Measurements from ENCODE around the gene BRAT1.
"Not testable (repeated sequence)": the region's sequence is repeated elsewhere in the genome, so short reads cannot be mapped to it uniquely, and the experiment has no call there.

Gene BRAT1

DNA sequence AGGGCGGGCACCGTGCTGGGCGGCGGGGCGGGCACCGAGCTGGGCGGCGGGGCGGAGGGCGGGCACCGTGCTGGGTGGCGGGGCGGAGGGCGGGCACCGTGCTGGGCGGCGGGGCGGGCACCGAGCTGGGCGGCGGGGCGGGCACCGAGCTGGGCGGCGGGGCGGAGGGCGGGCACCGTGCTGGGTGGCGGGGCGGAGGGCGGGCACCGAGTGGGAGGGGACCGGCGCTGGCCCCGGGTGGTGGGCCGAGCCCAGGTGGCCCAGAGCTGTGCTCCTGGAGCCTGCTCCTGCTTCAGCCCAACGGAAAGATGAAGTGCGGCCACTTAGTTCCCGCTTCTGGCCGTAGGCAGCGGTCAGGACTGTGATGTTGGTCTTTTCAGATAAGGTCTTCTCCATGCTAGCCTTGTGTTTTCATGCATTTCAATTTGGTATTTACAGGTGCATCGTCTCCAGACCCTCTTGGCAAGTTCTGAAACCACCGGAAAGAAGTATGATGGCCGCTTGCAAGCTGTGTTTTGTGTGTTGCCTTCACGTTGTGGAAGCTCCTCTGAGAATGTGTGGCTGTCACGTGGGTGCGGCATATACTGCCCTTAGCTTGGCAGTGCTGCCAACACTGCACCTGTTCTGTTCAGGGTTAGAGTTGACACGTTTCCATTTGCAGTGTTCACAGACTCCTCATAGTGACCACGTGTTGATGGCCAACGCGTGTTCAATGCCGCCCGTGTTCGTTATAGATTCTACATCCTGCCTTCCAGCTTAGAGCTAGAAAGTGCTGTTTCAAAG is 28.7 kb upstream of the BRAT1 start:
- DNase-seq (ENCODE audit: low spot score), result no peak

DNA sequence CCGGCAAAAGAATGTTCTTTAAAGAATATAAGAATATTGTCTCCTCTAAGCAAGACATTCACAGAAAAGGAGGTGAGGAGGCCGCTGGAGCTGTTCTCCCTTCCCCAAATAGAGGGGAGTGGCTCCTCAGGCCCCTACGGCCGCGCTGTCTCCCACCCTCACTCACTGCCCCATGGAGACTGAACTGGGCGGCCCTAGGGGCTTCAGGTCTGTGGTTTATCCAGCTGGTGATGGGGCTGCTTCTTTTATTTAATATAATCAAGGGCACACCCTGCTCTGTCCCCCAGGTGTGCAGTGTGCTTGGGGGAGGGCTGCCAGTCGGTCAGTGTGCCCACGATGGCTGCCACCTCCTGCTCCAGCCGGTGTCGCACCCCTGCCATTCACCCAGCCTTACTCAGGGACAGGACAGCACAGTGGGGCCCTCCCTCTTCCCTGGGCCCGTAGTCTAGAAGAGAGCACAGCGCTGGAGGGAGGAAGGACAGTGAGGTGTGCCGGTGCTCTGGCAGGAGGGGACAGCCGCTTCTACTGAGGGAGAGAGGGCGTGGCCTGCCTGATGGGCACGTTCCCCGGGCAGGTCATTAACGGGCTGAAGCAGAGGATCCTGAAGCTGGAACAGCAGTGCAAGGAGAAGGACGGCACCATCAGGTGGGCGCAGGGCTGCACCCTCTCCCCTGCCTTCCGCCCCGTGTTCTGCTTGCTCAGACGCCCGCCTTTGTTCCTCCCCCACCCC is 26.8 kb upstream of the BRAT1 start:
- DNase-seq (ENCODE audit: low spot score), result peak; percentile 15

DNA sequence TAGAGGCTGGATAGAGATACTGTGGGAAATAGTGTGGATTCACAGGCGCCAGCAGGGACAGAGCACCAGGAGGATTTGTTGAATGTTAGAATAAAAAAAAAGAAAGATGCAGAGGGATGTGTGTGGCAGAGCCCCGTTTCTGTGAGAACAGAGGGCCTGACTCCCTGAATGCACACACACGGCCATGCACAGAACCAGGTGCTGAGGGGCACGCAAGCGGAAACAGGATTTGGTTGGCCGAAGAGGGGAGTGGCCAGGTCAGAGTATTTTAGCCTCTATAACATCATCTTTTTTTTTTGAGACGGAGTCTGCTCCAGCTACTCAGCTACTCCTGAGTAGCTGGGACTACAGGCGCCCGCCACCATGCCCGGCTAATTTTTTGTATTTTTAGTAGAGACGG is 25.3 kb upstream of the BRAT1 start:
- peak; percentile 9 for DNase-seq (ENCODE audit: low spot score)

DNA sequence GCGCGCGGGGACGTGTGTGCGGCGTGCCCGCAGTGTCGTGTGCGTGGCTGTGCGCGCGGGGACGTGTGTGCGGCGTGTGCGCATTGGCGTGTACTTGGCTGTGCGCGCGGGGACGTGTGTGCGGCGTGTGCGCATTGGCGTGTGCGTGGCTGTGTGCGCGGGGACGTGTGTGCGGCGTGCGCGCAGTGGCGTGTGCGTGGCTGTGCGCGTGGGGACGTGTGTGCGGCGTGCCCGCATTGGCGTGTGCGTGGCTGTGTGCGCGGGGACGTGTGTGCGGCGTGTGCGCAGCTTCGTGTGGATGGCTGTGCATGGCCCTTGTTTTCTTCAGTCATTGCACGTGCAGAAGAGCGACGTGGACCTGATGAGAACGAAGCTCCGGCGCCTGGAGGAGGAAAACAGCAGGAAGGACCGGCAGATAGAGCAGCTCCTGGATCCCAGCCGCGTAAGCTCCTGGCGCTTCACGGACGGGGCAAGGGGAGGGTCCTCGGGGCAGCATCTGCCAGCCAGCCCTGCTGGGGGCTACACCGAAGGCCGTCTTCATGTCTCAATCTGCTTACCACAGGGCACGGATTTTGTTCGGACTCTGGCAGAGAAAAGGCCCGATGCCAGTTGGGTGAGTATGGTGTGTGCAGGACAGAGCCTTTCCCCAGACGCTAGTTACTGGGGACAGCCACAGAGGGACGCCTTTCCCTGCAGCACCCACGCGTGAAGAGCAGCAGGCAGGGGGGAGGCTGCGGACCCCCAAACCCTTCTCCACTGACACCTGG is 22.8 kb upstream of the BRAT1 start:
- DNase-seq (ENCODE audit: low spot score), result peak; percentile 28

DNA sequence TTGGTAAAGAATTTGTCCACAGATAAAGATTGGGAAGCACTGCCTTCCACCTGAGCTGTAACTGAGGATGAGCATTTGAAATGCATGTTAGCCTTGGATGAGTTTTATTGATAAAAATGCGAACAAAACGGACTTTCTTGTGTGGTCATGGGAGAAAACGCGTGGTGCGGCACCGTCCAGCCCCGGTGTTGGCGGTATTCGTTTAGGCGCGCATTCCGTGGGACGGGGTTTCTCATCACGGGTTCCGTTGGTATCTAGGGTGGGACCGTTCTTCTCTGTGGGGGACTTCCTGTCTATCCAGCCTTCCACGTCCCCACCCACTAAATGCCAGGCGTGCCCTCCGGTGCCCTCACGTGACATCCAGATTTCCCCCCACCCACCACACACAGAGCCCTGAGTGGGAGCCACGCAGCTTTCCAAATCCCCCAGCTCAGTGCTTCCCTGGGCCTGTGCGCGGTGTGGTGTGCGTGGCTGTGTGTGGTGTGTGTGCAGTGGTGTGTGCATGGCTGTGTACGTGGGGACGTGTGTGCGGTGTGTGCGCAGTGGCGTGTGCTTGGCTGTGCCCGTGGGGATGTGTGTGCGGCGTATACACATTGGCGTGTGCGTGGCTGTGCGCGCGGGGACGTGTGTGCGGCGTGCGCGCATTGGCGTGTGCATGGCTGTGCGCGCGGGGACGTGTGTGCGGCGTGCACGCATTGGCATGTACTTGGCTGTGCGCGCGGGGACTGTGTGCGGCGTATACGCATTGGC is 21.6 kb upstream of the BRAT1 start:
- DNase-seq (ENCODE audit: low spot score), result peak; percentile 18

DNA sequence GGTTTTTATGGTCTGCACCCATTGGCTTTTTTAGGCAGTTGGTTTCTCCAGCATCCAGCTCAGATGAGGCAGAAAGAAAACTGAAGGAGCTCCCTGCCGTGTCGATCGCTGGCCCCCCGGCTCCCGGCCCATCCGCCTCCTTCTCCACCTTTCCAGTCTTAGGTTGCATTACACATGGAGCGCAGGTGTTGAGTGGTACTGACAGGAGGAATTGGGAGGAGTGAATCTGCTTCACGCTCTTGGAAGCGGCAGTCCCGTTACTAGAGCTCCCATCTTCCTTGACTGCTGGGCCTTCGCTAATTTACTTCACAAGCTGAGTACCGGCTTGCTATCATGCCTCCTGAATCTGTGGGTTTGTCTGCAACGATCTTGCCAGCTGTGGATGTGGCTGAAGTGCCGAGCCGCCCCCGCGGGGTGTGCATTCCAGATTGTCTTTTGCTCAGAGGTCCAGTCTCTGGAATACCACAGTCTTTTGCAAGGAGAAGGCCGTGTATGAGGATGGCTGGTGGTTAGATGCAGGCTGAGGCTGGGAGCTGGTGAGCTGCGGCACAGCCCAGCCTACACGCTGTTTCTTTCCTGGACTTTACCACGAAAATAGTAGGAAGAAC is 20.5 kb upstream of the BRAT1 start:
- peak; percentile 12 for DNase-seq (ENCODE audit: low spot score)

DNA sequence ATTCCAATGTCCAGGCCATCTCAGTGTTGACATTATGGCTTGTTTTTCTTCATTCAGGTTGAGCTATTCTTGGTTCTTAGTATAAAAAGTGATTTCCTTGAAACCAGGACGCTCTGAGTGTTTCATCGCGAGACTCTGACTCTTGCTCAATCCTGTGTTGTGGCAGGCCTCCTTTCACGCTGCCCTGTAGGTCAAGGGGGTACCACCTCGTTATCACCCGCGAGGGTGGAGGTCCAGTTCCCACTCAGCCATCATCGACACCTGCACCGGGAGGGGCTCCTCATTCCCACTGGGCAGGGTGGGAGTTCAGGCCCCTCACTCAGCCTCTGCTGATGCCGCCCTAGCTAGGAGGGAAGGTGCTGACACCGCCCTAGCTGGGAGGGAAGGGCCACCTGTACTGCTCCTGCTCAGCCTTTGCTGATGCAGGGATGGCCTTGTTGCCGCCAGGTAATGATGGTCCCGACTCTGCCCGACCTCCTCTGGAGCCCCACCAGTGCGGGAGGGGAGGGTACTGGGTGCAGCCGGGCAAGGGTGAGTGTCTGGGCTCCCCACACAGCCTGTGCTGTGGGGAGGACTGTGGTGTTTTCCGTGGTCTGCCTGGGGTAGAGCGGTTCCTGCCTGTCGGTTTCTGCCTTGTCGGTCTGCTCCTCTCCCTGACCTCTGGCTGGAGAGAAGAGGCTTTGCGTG is 19.9 kb upstream of the BRAT1 start:
- DNase-seq (ENCODE audit: low spot score), result no peak

DNA sequence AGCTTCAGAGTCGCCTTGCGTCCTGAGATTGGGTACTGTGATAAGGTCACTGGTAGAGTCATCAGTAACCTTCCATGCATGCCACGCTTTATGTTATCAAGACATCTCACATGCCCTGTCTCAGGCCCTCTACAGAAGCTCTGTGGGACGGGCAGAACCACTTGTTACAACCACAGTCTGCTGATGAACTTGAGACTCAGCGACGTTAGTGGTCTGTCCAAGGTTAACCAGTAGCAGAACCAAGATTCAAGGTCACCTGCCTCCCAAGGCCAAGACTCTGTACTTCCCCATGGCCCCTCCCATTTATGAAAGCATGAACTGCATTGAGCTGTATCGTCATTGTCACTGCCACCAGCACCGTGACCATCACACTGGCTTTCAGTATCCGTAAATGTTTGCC is 18.4 kb upstream of the BRAT1 start:
- no peak for DNase-seq (ENCODE audit: low spot score)

DNA sequence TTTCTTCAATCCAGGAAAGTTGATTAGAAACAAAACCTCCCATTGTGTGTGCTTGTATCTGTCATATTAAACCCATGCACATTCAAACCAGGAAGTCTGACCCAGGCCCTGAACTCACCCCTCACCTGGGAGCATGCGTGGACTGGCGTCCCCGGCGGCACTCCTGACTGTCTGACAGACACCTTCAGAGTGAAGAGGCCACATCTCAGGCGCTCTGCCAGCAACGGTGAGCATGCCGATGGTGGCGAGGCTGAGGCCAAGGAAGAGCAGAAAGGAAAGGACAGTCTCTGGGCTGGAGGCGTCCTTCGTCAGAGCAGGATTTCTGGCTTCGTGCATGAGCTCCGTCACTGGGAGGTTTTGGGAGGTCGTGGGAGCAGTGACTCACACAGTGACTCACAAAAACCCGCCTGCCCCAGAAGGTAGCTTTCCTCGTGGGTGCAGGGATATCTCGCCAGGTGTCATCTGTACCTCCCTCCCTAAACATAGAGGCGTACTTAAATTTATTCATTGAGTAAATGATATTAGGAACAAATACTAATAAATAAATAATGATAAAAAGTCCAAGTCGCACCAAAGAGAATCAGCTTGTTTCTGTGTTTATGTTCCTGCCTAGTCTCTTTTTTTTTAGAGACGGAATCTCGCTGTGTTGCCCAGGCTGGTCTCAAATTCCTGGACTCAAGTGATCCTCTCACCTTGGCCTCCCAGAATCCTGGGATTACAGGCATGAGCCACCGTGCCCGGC is 16.9 kb upstream of the BRAT1 start:
- no peak for DNase-seq (ENCODE audit: low spot score)

DNA sequence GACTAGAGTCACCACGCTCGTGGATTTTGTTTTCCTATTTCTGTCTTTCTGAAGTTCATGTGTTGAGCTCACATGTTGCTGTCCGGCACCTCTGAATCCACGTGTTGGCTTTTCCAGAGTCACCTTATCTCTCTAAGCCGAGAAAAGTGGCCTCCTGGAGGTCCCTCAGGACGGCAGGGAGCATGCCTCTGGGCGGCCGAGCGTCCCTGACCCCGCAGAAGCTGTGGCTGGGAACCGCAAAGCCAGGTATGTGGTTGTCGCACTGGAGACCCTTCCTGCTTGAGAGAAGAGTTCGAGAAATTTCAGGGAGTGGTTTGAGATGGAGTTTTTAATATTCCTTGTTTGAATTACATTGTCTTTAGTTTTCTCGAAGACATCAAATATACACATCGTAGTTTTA is 16.1 kb upstream of the BRAT1 start:
- DNase-seq (ENCODE audit: low spot score), result no peak

DNA sequence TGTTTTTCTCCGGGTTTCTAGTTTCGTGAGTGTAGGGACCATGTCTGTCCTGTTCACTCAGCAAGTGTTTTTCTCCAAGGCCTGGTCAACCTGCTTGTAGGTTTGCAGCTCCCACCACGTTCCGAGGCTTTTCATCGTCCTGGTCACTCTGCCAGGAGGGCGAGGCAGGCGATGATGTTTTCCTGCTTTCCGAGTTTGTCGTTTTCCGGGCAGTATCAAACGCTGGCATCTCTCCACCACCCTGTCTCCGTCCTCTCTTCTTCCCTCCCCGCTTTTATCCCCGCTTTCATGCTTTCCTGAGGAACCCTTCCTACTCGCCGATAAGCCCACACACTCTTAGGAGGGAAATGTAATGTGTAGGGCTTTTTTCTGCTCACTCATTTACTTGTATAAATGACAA is 14.7 kb upstream of the BRAT1 start:
- no peak for DNase-seq (ENCODE audit: low spot score)

DNA sequence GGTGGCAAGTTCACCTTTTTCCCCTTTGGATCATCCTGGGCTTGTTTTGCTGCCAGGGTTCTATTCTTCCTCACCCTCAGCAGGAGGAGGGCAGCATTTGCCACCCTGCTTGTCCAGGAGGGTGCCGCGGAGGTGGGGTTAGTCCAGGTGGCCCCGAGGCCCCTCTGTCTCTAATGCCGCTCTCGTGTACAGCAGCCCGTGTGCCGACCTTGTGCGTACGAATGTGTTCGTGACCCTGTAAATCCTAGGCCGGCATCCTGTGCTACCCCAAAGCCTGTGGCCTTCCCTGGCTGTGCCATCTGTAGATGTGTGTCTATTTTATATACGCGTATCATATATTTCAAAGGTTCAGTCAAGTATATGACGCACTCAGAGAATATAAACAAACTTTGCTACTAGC is 14.1 kb upstream of the BRAT1 start:
- DNase-seq (ENCODE audit: low spot score), result no peak

DNA sequence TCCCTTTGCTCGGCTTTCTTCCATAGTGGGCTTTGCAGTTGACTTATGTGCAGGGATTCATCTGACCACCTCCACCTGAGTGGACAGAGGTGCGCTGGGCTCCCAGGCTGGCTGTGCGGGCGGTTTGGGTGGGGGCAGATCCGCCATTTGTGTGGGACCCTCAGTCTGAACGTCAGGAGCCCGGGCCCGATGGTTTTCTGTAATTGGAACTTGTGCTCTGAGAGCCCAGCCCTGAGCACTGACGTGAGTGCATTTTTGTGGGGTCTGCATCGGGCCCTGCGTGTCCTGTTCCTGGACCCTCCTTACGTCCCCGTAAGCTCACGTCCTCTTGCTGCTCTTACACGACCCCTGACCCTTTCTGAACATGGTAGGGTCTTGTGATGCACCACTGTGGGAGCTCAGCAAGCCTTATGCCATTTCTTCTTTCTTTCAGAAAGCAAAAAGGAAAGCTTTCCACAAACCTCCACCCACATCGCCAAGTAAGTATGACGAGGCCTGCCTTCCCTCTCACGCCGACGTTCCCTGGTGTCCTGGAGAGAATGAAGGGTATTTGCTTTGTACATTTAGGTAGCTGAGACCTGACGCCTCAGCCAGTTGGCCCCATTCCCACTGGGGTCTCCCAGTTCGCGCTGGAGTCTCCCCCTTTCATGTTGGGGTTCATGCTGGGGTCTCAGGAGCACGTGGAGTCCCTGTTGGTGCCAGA is 13.3 kb upstream of the BRAT1 start:
- DNase-seq (ENCODE audit: low spot score), result no peak

DNA sequence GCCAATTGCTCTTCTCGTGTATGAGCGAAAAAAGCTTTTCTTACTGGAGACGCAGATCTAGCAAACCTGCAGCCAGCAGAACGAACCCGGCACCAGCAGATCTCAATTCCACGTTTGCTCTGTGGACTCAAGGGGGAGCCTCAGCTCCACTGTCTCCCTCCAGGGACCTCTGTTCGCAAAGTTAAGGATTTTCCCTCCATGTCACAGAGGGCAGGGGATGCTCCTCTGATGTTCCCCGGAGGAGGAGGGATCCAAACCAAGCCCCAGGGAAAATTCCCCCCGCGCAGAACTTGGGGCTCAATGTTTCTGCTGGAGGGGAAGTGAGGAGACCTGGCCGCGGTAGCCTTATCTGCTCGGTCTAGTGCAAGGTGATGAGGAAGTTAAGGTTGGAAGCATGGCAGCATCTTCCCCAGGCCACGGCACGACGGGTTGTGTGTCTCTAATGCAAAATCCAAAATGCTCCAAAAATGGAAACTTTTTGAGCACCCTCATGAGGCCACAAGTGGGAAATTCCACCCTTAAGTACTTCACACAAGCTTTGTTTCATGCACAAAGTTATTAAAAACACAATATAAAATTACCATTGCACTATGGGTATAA is 12.5 kb upstream of the BRAT1 start:
- DNase-seq (ENCODE audit: low spot score), result peak; percentile 63

DNA sequence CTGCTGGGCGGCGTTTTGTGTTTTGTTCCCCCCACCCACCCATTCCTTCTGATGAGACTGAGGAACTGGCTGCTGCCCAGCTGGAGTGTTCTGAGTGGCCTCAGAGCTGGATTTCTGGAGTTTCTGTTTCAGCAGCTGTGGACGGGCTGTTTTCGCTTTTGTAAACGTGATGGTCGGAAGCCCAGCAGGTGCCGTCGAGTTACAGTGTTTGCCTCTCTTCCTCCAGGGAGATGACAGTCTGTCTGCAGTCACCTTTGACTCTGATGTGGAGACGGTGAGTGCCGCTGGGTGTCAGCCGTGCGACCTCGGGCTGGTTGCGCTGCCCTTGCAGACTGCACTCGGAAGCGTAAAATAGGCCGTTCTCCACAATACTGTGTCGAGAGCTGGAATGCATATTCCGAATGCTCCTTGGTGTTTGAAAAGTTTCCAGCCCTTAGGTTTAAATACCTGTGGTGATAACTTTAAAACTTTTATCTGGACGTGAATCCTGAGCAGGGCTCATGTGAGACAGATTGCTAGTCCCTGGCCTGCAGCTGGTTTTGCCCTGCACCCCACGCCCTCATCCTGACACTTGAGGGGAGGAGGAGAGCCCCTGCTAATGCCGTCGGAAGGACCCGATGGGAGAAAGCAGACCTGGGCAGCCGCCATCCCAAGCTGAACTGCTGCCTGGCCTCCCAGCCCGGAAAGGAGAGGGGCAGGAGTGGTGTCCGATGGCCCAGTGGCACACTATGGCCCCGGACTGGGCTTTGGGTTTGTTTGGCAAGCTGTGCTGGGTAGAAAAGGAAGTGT is 11.8 kb upstream of the BRAT1 start:
- DNase-seq (ENCODE audit: low spot score), result no peak

DNA sequence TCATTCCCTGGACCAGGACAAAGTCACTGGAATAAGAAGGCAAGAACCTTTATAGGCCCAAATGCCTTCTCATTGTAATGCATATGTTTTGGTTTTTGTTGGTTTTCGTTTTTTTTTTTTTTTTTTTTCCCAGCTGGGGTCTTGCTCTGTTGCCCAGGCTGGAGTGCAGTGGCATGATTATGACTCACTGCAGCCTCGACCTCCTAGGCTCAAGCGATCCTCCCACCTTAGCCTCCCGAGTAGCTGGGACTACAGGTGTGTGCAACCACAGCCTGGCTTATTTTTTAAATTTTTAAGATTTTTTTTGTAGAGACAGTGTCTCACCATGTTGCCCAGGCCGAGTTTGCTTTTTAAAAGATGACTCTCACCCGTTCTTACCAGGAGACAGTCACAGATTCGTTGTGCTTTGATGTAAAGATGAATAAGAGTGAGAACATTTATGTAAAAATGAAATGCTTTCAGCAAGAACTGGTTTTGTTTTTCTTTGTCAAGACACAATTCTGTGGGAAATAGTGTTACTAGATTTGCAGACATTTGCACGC is 11.1 kb upstream of the BRAT1 start:
- DNase-seq (ENCODE audit: low spot score), result no peak

DNA sequence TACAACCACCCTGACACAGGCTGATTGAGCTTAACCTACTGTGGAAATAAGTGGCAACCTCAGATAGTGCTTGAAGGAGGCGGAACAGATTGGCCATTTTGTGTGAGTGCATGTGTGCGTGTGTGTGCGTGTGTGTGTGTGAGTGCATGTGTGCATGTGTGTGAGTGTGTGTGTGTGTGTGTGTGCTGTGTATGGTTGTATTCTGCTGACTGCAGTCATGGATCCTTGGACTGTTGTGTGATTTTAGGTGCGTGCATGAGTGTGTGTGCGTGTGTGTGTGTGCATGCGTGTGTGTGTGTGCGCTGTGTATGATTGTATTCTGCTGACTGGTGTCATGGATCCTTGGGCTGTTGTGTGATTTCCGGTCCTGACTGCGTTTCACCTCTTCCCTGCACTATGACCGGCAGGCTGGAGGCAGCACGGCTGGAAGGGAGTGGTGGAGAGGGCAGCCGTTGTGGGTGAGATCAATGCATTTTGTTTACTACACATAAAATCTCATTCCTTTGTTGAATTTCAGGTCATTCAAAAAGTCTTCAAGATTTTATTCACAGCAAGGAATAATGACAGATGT is 9.7 kb upstream of the BRAT1 start:
- no peak for DNase-seq (ENCODE audit: low spot score)

DNA sequence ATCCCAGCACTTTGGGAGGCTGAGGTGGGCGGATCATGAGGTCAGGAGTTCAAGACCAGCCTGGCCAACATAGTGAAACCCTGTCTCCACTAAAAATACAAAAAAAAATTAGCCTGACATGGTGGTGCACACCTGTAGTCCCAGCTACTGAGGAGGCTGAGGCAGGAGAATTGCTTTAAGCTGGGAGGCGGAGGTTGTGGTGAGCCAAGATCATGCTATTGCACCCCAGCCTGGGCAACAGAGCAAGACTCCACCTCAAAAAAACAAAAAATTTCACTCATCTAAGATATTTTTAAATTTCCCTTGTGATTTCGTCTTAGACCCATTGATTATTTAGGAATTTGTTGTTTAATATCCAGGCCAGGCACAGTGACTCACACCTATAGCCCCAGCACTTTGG is 8.6 kb upstream of the BRAT1 start:
- DNase-seq (ENCODE audit: low spot score), result not testable (repeated sequence)
